ENCODE data around the gene RAB11FIP2.

DNA sequence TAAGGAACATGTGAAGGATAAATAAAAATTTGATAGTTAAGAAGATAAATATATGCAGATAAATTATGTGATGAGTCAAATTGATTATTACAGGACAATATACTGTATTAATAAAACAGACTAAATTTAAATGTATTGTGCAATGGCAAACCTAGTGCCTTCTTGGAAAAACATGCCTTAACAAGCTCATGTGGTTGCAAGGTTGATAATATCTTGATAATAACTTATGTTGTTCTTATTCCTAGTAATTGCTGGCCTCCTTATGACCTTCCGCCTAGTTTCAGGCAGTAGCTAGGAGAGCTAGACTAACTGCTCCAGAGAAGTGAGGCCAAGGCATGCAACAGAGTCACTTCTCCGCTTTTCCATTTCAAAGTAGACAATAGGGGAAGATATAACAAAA, 7.6 kb upstream of the RAB11FIP2 start:
- TF ChIP-seq, protein P1, sequence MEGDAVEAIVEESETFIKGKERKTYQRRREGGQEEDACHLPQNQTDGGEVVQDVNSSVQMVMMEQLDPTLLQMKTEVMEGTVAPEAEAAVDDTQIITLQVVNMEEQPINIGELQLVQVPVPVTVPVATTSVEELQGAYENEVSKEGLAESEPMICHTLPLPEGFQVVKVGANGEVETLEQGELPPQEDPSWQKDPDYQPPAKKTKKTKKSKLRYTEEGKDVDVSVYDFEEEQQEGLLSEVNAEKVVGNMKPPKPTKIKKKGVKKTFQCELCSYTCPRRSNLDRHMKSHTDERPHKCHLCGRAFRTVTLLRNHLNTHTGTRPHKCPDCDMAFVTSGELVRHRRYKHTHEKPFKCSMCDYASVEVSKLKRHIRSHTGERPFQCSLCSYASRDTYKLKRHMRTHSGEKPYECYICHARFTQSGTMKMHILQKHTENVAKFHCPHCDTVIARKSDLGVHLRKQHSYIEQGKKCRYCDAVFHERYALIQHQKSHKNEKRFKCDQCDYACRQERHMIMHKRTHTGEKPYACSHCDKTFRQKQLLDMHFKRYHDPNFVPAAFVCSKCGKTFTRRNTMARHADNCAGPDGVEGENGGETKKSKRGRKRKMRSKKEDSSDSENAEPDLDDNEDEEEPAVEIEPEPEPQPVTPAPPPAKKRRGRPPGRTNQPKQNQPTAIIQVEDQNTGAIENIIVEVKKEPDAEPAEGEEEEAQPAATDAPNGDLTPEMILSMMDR (IDR thresholded peaks at IDR 0.05), result no peak
- TF ChIP-seq POLR2A (IDR thresholded peaks at IDR 0.05) (no peak), POLR2AphosphoS5 (IDR thresholded peaks at IDR 0.05) (no peak)

Data from breast epithelium (tissue), 3 donors.